SIG-M5 treated with dmso at 0.1 percent for 504 hours (cell line): ENCODE data around the gene SENP7.
A peak's percentile ranks its signal among the peaks of the same experiment; 100 is the strongest.
"Not testable (repeated sequence)": the region's sequence is repeated elsewhere in the genome, so short reads cannot be mapped to it uniquely, and the experiment has no call there.

Source experiments
- DNase-seq: peaks from one replicate; lab custom pipeline; 2025; ENCODE audit not compliant: unreplicated experiment; lab: John Stamatoyannopoulos, UW

Gene SENP7

GRCh38 chr3:101529816-101530685 is 17.0 kb upstream of the SENP7 start:
- DNase-seq = no peak

DNA sequence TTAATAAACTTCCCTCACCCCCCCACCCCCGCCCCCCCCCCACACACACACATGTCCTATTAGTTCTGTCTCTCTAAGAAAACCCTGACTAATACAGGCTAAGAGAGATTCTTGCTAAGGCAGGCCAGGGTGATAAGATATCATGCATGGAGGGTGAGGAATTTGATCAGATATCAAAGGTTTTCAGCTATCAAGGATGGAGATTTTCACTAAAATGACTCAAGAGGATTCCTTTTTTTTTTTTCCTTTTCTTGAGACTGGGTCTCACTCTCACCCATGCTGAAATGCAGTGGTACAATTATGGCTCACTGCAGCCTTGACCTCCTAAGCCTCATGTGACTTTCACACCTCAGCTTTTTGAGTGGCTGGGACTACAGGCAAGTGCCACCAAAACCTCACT is 14.9 kb upstream of the SENP7 start:
- no peak for DNase-seq

DNA sequence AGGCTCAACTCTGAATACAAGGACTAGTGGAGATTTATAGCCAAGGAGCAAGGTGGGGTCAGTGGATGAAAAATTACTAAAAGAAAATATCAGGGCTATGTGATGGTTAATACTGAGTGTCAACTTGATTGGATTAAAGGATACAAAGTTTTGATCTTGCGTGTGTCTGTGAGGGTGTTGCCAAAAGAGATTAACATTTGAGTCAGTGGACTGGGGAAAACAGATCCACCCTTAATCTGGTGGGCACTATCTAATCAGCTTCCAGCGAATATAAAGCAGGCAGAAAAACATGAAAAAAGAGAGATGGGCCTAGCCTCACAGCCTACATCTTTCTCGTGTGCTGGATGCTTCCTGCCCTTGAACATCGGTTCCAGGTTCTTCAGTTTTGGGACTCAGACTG is 14.4 kb upstream of the SENP7 start:
- DNase-seq = no peak

GRCh38 chr3:101521211-101521701 is 8.2 kb upstream of the SENP7 start:
- no peak for DNase-seq

- DNase-seq = no peak
Measured at GRCh38 chr3:101519685-101520365, 6.8 kb upstream of the SENP7 start.

DNA sequence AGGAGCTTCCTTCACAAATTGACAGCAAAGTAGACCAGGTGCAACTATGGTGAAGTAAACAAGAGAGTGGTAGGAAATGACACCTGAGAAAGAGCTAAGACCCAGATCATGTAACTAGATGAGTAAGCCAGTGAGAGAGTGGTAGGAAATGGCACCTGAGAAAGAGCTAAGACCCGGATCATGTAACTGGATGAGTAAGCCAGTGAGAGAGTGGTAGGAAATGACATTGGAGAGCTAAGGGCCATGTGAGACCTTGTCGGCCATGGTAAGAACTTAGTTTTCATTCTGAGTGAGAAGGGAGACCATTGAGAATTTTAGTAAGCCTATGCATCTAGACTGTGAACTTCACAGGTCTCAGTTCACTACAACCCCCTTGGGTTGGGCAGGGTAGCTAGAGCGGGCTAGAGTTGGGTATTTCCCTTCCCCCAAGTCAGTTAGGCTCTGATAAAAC is 5.4 kb upstream of the SENP7 start:
- DNase-seq = no peak

DNA sequence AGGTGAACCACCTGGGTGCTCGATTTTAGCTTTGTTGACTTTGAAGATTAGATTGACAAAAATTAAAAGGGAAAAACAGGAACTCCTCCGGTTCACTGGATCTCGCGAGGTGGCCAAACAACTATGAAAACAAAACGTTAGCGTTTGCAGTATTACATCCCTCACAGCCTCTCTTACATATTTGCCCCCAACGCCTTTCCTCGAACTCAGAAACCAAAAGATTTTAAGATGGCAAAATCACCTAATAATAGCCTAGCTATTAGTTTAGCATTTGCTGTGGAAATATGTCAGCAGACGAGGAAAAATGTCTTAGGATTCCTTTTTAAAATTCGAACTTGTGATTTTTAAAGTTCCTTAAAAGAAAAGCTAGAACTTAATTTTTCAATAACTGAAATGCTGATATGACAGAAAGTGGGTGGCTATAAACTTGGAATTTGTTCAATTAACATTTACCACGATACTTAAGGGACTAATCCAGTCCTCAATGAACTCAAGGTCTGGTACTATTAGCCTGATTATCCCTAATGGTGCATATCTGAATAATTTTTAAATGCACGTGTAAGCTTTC is 491 bp upstream of the SENP7 start:
- DNase-seq = peak; percentile 70

GRCh38 chr3:101512396-101512645 is 691 bp downstream of the SENP7 start:
- no peak for DNase-seq

- DNase-seq = no peak
Measured at GRCh38 chr3:101509811-101510210, 3.2 kb downstream of the SENP7 start.

GRCh38 chr3:101509281-101509680 is 3.7 kb downstream of the SENP7 start:
- DNase-seq = no peak

- no peak for DNase-seq
Measured at GRCh38 chr3:101501783-101502182, 11.2 kb downstream of the SENP7 start.

DNA sequence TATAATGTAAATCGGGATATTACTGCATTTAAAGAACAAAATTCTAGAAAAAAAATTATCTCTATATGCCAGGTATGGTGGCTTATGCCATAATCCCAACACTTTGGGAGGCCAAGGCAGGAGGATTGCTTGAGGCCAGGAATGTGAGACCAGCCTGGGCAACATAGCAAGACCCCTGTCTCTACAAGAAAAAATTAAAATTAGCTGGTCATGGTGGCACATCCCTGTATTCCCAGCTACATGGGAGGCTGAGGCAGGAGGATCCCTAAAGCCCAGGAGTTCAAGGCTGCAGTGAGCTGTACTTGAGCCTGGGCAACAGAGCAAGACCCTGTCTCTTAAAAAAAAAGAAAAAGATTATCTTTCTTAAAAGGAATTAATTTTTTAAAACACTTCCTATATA is 12.8 kb downstream of the SENP7 start:
- no peak for DNase-seq

- no peak for DNase-seq
Measured at GRCh38 chr3:101497803-101498202, 15.2 kb downstream of the SENP7 start.

DNA sequence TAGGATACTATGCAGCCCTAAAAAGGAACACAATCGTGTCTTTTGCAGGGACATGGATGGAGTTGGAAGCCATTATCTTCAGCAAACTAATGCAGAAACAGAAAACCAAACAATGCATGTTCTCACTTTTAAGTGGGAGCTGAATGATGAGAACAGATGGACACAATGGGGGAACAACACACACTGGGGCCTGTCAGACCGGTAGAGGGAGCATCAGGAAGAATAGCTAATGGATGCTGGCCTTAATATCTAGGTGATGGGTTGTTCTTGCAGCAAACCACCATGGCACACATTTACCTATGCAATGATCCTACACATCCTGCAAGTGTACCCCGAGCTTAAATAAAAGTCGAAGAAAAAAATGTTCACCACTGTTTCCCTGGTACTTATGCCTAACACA is 17.5 kb downstream of the SENP7 start:
- no peak for DNase-seq

- no peak for DNase-seq
Measured at GRCh38 chr3:101484805-101485620, 28.0 kb downstream of the SENP7 start.

DNA sequence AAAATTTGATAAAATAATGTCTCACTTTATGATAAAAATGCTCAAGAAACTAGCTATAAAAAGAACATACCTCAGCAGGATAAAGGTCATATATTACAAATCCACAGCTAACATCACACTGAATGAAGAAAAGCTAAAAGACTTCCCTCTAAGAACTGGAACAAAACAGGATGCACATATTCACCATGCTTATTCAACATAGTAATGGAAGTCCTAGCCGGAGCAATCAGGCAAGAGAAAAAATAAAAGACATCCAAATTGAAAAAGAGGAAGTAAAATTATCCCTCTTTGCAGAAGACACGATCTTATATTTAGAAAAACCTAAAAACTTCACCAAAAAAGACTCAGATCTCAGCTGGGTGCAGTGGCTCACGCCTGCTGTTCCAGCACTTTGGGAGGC is 34.0 kb downstream of the SENP7 start:
- peak; percentile 14 for DNase-seq

DNA sequence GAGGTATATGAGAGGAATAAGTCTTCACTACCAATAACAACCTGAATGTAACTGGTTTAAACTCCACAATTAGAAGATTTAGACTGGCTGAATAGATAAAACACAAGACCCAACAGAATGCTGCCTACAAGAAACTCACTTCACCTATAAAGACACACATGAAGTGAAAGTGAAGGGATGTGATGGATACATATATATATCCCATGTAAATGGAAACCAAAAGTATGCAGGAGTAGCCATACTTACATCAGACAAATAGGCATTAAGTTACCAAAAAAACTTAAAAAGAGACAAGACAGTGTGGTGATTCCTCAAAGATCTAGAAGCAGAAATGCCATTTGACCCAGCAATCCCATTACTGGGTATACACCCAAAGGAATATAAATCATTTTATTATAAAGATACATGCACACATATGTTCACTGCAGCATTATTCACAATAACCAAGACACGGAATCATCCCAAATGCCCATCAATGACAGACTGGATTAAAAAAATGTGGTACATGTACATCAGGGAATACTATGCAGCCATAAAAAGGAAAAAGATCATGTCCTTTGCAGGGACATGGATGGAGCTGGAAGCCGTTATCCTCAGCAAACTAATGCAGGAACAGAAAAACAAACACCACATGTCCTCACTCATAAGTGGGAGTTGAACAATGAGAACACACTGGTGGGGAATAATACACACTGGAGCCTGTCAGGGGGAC is 38.0 kb downstream of the SENP7 start:
- not testable (repeated sequence) for DNase-seq

DNA sequence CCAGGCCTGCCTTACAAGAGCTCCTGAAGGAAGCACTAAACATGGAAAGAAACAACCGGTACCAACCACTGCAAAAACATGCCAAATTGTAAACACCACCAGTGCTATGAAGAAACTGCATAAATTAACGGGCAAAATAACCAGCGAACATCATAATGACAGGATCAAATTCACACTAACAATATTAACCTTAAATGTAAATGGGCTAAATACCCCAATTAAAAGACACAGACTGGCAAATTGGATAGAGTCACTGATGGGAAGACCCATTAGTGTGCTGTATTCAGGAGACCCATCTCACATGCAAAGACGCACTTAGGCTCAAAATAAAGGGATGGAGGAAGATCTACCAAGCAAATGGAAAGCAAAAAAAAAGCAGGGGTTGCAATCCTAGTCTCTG is 44.3 kb downstream of the SENP7 start:
- DNase-seq = not testable (repeated sequence)

DNA sequence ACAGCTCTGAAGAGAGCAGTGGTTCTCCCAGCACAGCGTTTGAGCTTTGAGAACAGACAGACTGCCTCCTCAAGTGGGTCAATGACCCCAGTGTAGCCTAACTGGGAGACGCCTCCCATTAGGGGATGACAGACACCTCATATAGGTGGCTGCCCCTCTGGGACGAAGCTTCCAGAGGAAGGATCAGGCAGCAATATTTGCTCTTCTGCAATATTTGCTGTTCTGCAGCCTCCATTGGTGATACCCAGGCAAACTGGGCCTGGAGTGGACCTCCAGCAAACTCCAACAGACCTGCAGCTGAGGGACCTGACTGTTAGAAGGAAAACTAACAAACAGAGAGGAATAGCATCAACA is 45.7 kb downstream of the SENP7 start:
- not testable (repeated sequence) for DNase-seq

GRCh38 chr3:101466465-101467309 is 46.3 kb downstream of the SENP7 start:
- DNase-seq = no peak
